HepG2 (cell line): ENCODE measurements around the gene TCF19. TPM values are rescaled to one million over a fixed set of nuclear protein-coding genes. Genes with fewer than 3 reads are reported as not detected.

ENCODE experiments used
- BRD4 ChIP-seq: sonication (generic); formaldehyde crosslinking; IDR thresholded peaks from 2 replicates; pipeline ENCODE4 v1.4.0; 2020; ENCODE audit warnings: missing genetic modification reagents
- CAMTA2 ChIP-seq: sonication (generic); formaldehyde crosslinking; IDR thresholded peaks from 2 replicates; pipeline ENCODE4 v1.4.0; 2020; ENCODE audit warnings: mild to moderate bottlenecking, missing genetic modification reagents, borderline replicate concordance
- CEBPG ChIP-seq: IDR thresholded peaks from 2 replicates; pipeline ENCODE4 v1.6.1; 2016
- FOXK1 ChIP-seq: sonication (generic); formaldehyde crosslinking; IDR thresholded peaks from 2 replicates; pipeline ENCODE4 v1.4.0; 2020; ENCODE audit warnings: low read depth, missing genetic modification reagents, borderline replicate concordance
- MYC ChIP-seq: sonication (generic); formaldehyde crosslinking; IDR thresholded peaks from 2 replicates; pipeline ENCODE4 v1.9.0; 2021; ENCODE audit warnings: missing genetic modification reagents, borderline replicate concordance
- MYNN ChIP-seq: sonication (generic); formaldehyde crosslinking; IDR thresholded peaks from 2 replicates; pipeline ENCODE4 v1.4.0; 2020; ENCODE audit warnings: mild to moderate bottlenecking, low read depth, missing genetic modification reagents
- MZF1 ChIP-seq: sonication (generic); formaldehyde crosslinking; IDR thresholded peaks from 2 replicates; pipeline ENCODE4 v1.8.1; 2023; ENCODE audit warnings: mild to moderate bottlenecking, missing genetic modification reagents, borderline replicate concordance
- NRL ChIP-seq: sonication (generic); formaldehyde crosslinking; IDR thresholded peaks from 2 replicates; pipeline ENCODE4 v1.5.0; 2020; ENCODE audit warnings: missing genetic modification reagents, mild to moderate bottlenecking, moderate library complexity, borderline replicate concordance
- ZNF777 ChIP-seq: sonication (generic); formaldehyde crosslinking; IDR thresholded peaks from 2 replicates; pipeline ENCODE4 v1.4.0; 2020; ENCODE audit warnings: missing genetic modification reagents
- ZNF816 ChIP-seq: sonication (generic); formaldehyde crosslinking; IDR thresholded peaks from 2 replicates; pipeline ENCODE4 v1.8.0; 2022; ENCODE audit warnings: missing genetic modification reagents, mild to moderate bottlenecking, borderline replicate concordance
- ZNF879 ChIP-seq: sonication (generic); formaldehyde crosslinking; IDR thresholded peaks from 2 replicates; pipeline ENCODE4 v1.8.1; 2023; ENCODE audit warnings: missing genetic modification reagents
- ZSCAN30 ChIP-seq: sonication (generic); formaldehyde crosslinking; IDR thresholded peaks from 2 replicates; pipeline ENCODE4 v1.5.0; 2020; ENCODE audit warnings: mild to moderate bottlenecking, missing genetic modification reagents
- polyA plus RNA-seq, 8 experiments: library from polyadenylated mRNA; depleted of rRNA in 3 of 8; stranded (reverse) in 7 of 8; unstranded in 1 of 8; fragments of >200 nt; fragmentation: Illumina TruSeq in 4 of 8; extraction: Trizol in 4 of 8; gene quantifications; 2 replicates each; pipeline versions ENCODE4 v1.2.1 to v1.2.3, GENCODE V29; 2011 to 2016; ENCODE audit warnings: low read depth in 4 of 8, missing spikeins in 1 of 8, mixed read lengths in 1 of 8; ENCODE audit not compliant: insufficient read depth in 1 of 8
- total RNA-seq, 5 experiments: library from RNA; depleted of rRNA; stranded (reverse); fragments of >200 nt; fragmentation: Illumina TruSeq; extraction: Trizol; gene quantifications; 2 replicates each; pipeline ENCODE4 v1.2.3, GENCODE V29; 2016; ENCODE audit warnings: low read depth in 1 of 5
- TF ChIP-seq, protein P1 (sequence below): sonication (generic); formaldehyde crosslinking; IDR thresholded peaks from 2 replicates; pipeline ENCODE4 v1.5.1; 2020; ENCODE audit warnings: missing genetic modification reagents, mild to moderate bottlenecking, borderline replicate concordance
- TF ChIP-seq, protein P2 (sequence below): sonication (generic); formaldehyde crosslinking; conservative IDR thresholded peaks from 2 replicates; pipeline ENCODE4 v1.8.0; 2022; ENCODE audit warnings: low read depth, missing genetic modification reagents
- TF ChIP-seq, protein P3 (sequence below): sonication (generic); formaldehyde crosslinking; IDR thresholded peaks from 2 replicates; pipeline ENCODE4 v1.4.0; 2020; ENCODE audit warnings: missing genetic modification reagents
- TF ChIP-seq, protein P4 (sequence below): sonication (generic); formaldehyde crosslinking; IDR thresholded peaks from 2 replicates; pipeline ENCODE4 v1.5.0; 2020; ENCODE audit warnings: mild to moderate bottlenecking, missing genetic modification reagents, borderline replicate concordance
- TF ChIP-seq, protein P5 (sequence below): sonication (generic); formaldehyde crosslinking; IDR thresholded peaks from 2 replicates; pipeline ENCODE4 v1.4.0; 2020; ENCODE audit warnings: missing genetic modification reagents, borderline replicate concordance

The TCF19 gene
- total and polyA plus RNA-seq, 2 of the 13 experiments (the other 11 are each of a cell fraction or from before 2014, with no cell fraction given), result 4.9 to 22.2 TPM

DNA sequence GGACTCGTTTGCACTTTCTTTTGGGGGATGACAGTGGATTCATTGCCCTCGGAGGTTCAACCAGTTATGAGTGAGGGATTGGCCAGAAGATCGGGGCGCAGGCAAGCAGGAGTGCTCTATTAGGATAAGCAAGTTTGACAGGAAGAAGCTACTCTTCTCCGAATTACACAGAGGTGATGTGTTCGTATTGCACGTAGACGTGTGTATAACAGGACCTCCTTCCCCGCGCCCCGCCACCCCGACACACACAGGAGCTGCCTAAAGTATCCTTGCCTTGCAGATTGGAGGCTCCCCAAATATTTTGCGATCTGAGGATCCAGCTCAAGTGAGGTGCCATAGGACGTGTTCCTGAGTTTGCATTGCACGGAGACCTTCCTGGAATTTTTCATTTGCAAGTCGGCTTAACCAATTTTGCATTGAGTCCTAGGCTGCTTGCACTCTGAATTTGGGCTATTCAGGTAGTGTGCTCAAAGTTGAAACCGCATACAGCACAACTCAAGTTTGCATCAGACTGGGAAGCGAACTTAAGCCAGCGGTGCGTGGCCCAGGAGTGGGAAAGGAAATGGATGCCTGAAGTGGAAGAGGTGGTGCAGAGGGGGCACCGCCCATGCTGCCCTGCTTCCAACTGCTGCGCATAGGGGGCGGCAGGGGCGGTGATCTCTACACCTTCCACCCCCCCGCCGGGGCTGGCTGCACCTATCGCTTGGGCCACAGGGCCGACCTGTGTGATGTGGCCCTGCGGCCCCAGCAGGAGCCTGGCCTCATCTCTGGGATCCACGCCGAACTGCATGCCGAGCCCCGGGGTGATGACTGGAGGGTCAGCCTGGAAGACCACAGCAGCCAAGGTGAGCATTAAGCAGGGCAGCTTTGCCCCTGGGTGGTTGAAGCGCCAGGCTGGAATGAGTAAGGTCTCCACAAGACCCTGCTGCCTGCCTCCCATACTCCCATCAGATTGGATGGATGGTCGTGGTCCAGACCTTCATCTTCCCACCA is 770 bp downstream of the TCF19 start (continued):
- TF ChIP-seq ZNF777 (no peak), ZSCAN30 (CRISPR knock-in tag) (no peak), MYC (CRISPR knock-in tag) (peak; percentile 47), MYNN (CRISPR knock-in tag) (no peak), FOXK1 (CRISPR knock-in tag) (no peak), CEBPG (CRISPR knock-in tag) (no peak), CAMTA2 (CRISPR knock-in tag) (0 out of 2 replicates have a peak, but pooled peaks have one; percentile 7), NRL (peak; percentile 5; the same call in 1 of the 2 replicates), MZF1 (CRISPR knock-in tag) (no peak), ZNF879 (CRISPR knock-in tag) (no peak), BRD4 (CRISPR knock-in tag) (0 out of 2 replicates have a peak, but pooled peaks have one; percentile 48), ZNF816 (CRISPR knock-in tag) (no peak)
- TF ChIP-seq, protein P1, sequence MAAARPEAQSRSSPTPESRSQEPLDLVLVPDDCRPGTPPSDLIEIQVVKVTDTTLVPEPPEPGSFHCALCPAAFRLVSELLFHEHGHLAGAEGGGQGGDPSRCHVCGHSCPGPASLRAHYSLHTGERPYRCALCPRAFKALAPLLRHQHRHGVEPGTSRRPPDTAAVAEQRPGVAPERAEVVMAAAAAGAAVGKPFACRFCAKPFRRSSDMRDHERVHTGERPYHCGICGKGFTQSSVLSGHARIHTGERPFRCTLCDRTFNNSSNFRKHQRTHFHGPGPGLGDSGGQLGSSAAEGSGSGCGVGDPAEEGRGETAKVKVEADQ (CRISPR knock-in tag), result no peak
- TF ChIP-seq, protein P2, sequence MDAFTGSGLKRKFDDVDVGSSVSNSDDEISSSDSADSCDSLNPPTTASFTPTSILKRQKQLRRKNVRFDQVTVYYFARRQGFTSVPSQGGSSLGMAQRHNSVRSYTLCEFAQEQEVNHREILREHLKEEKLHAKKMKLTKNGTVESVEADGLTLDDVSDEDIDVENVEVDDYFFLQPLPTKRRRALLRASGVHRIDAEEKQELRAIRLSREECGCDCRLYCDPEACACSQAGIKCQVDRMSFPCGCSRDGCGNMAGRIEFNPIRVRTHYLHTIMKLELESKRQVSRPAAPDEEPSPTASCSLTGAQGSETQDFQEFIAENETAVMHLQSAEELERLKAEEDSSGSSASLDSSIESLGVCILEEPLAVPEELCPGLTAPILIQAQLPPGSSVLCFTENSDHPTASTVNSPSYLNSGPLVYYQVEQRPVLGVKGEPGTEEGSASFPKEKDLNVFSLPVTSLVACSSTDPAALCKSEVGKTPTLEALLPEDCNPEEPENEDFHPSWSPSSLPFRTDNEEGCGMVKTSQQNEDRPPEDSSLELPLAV (CRISPR knock-in tag), result no peak
- TF ChIP-seq, protein P3, sequence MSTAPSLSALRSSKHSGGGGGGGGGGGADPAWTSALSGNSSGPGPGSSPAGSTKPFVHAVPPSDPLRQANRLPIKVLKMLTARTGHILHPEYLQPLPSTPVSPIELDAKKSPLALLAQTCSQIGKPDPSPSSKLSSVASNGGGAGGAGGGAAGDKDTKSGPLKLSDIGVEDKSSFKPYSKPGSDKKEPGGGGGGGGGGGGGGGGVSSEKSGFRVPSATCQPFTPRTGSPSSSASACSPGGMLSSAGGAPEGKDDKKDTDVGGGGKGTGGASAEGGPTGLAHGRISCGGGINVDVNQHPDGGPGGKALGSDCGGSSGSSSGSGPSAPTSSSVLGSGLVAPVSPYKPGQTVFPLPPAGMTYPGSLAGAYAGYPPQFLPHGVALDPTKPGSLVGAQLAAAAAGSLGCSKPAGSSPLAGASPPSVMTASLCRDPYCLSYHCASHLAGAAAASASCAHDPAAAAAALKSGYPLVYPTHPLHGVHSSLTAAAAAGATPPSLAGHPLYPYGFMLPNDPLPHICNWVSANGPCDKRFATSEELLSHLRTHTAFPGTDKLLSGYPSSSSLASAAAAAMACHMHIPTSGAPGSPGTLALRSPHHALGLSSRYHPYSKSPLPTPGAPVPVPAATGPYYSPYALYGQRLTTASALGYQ, result no peak
- TF ChIP-seq, protein P4, sequence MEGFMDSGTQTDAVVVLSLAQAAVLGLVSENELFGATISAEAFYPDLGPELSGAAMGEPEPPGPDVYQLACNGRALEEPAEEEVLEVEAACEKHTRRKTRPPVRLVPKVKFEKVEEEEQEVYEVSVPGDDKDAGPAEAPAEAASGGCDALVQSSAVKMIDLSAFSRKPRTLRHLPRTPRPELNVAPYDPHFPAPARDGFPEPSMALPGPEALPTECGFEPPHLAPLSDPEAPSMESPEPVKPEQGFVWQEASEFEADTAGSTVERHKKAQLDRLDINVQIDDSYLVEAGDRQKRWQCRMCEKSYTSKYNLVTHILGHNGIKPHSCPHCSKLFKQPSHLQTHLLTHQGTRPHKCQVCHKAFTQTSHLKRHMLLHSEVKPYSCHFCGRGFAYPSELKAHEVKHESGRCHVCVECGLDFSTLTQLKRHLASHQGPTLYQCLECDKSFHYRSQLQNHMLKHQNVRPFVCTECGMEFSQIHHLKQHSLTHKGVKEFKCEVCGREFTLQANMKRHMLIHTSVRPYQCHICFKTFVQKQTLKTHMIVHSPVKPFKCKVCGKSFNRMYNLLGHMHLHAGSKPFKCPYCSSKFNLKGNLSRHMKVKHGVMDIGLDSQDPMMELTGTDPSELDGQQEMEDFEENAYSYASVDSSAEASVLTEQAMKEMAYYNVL (CRISPR knock-in tag), result no peak
- TF ChIP-seq, protein P5, sequence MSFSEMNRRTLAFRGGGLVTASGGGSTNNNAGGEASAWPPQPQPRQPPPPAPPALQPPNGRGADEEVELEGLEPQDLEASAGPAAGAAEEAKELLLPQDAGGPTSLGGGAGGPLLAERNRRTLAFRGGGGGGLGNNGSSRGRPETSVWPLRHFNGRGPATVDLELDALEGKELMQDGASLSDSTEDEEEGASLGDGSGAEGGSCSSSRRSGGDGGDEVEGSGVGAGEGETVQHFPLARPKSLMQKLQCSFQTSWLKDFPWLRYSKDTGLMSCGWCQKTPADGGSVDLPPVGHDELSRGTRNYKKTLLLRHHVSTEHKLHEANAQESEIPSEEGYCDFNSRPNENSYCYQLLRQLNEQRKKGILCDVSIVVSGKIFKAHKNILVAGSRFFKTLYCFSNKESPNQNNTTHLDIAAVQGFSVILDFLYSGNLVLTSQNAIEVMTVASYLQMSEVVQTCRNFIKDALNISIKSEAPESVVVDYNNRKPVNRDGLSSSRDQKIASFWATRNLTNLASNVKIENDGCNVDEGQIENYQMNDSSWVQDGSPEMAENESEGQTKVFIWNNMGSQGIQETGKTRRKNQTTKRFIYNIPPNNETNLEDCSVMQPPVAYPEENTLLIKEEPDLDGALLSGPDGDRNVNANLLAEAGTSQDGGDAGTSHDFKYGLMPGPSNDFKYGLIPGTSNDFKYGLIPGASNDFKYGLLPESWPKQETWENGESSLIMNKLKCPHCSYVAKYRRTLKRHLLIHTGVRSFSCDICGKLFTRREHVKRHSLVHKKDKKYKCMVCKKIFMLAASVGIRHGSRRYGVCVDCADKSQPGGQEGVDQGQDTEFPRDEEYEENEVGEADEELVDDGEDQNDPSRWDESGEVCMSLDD (CRISPR knock-in tag), result no peak
